NCI-H748 treated with DMSO at 0.1 percent for 48 hours (cell line): Measurements from ENCODE around the gene LMNA.
A peak's percentile ranks its signal among the peaks of the same experiment; 100 is the strongest.
"Not testable (repeated sequence)": the region's sequence is repeated elsewhere in the genome, so short reads cannot be mapped to it uniquely, and the experiment has no call there.

ENCODE experiments used
- DNase-seq: peaks from one replicate; lab custom pipeline; 2025; lab: John Stamatoyannopoulos, UW

LMNA gene

DNA sequence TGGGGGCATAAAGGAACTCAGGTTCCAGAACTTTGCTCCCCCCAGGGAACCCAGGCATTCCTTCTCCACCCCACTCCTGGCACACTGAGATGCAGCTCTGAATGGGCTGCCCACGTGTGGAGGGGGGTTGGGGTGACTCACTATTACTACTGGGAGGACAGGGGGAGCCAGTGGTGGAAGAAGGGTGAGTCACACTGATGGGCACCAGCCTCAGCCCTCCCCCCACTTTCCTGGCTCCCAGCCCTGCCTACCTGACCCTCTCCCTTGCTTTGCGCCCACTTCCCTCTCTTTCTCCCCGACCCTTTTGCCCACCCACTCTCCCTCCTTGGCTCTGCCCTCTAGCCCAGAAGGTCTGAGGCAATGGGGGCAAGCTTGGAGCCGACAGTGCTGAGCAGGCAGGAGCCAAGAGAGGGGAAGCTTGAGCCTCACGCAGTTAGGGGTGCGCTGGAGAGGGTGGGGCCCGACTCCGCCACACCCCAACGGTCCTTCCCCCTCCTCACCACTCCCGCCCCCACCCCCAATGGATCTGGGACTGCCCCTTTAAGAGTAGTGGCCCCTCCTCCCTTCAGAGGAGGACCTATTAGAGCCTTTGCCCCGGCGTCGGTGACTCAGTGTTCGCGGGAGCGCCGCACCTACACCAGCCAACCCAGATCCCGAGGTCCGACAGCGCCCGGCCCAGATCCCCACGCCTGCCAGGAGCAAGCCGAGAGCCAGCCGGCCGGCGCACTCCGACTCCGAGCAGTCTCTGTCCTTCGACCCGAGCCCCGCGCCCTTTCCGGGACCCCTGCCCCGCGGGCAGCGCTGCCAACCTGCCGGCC is at the start of gene LMNA:
Gene LMNA, plus strand, starts transcription at position 611 of the 818 bp plus-strand sequence. CDS start 208 bp downstream, outside the sequence.
- peak; percentile 48 for DNase-seq

DNA sequence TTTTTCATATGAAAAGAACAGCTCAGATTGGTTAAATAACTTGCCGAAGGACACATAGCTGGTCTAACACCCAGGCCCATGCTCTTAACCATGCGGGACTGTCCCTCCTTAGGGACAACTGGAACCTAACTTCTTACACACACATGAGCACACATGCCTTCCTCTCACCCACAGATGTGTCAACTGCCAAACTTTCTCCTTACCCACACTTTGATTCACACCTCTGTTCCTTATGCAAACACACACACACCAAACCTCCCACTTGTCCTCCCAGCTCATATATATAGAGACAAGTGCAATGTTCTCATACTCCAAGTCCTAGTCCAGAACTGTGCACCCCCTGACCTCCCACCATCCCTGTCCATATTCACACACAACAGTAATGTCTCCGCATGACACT is 49.3 kb upstream of the LMNA start:
- DNase-seq, result no peak

- no peak for DNase-seq
Observed at GRCh38 chr1:156065871-156066270, 48.6 kb upstream of the LMNA start.

DNA sequence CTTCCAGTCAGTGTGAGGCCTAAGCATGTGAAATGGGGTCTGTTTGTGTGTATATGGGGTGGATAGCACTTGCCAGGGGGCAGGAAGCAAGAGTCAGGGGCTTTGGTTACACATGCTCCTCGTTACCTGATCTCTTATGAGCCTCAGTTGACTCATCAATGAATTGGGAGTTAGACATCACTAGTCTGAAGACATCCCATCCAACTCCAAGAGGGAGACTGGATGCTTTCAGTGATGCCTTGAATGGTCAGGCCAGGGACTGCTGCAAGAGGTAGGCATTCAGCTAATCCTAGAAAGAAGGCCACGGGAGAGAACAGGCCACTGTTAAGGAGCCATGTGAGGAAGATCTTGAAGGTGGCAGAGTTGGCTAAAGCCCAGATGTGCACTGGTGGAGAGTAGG is 47.2 kb upstream of the LMNA start:
- DNase-seq, result no peak

DNA sequence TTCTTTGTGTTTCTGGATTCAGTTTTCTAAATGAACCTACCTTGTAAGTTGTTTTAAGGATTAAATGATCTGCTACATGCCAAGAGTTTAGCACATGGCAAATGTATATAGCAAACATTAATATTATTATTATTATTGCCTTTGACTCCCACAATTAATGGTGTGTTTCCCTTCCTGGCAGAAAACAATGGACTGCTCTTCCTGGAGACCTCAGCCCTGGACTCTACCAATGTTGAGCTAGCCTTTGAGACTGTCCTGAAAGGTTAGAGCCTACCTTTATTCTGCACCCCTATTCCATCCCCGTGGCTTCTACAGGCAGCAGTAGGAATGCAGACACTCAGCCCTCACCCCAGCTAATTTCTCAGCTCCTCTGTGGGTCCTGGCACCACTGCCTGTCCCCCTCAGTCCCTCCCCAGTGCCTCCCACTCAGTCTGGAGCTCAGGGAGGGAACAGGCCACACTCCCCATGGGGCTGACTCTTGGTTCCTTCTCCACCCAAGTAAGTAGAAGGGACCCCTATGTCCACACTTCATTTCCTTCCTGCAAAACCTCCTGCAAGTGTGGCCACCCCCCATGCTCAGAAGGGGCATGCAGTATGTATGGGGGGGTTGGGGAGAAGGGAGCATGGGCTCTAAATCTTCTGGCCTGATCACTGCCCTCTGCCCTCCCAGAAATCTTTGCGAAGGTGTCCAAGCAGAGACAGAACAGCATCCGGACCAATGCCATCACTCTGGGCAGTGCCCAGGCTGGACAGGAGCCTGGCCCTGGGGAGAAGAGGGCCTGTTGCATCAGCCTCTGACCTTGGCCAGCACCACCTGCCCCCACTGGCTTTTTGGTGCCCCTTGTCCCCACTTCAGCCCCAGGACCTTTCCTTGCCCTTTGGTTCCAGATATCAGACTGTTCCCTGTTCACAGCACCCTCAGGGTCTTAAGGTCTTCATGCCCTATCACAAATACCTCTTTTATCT is 44.7 kb upstream of the LMNA start:
- no peak for DNase-seq

DNA sequence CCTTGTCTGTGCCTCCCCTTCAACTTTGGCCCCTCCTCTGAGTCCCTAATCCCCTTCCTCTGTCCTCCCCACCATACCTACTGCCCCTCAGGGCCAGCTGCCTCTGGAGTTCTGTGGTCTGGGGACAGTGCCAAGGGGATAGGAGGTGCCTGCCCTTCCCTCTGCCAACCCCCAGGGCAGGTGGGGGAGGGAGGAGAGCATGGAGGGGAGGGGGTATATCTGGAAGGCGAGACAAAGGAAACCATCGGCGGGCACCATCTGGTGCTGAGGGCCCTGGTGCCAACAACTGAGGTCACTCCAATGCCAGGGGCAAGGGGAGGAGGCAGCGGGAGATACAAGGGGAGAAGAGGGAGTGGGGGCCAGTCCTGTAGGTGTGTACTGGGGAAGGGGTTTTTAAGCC is 44.0 kb upstream of the LMNA start:
- DNase-seq, result no peak

- not testable (repeated sequence) for DNase-seq
Observed at GRCh38 chr1:156071332-156071816, 43.1 kb upstream of the LMNA start.

DNA sequence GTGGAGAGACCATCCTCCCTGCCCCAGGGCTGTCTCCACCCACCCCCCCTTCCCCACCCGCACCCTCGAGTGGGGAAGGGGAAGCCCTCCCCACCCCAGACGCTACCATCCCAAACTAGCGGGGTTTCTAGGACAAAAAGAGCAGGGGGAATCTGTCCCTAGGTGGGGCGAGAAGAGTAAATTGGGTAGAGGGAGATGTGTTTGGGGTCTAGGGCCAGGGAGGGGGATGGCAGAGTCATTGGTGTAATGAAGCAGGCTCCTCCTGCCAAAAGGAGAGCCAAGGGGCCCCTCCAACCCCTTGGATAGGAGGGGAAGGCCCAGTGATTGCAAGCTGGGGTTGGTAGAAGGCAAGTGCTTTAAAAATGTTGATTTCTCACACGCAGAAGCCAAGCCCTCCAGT is 42.3 kb upstream of the LMNA start:
- DNase-seq, result no peak

DNA sequence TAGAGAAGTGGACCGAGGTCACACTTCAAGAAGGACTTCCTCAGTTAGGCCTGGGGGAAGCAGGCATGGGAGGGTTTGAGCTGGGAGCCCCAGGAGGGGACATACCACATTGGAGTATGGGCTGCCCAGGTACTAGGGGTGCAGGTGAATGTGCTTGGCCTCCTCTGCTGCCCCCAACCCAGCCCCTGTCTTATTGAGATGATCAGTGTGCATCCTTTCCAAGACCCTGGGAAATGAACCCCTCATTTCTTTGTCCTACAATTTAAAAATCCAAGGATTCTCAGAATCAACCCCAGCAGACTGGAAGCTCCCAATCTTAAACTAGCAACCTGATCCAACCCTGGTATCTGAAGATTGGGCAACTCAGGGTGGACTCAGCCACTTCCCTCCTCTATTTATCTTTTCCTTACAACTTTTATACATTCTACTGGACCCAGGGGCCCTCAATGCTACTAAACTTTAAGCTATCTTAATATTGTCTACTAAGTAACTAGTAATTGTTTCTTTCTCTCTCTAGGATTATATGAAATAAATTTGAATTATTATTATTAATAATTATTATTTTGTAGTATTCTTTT is 41.3 kb upstream of the LMNA start:
- no peak for DNase-seq

- no peak for DNase-seq
Observed at GRCh38 chr1:156073740-156074139, 40.8 kb upstream of the LMNA start.

DNA sequence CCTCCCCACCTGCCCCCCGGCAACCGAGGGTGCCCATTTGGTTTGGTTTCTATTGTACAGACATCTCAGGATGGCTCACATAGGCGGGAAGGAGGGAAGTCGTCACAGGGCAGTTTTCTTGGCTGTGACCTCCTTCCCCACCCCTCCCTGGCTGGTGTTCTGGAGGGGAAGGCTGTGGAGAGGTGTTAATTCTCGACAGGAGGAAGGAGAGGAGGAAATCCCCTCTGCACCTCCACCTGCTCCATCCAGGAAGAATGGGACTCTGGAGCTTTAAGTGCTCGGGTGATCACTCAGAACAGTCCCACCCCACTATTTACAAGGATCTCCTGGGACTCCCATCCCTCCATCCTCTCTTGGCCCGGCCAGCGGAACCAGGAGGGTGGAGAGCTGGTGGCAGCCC is 39.9 kb upstream of the LMNA start:
- no peak for DNase-seq

GRCh38 chr1:156075162-156075561 is 39.3 kb upstream of the LMNA start:
- DNase-seq, result no peak

- DNase-seq, result no peak
Observed at GRCh38 chr1:156075775-156076204, 38.7 kb upstream of the LMNA start.

DNA sequence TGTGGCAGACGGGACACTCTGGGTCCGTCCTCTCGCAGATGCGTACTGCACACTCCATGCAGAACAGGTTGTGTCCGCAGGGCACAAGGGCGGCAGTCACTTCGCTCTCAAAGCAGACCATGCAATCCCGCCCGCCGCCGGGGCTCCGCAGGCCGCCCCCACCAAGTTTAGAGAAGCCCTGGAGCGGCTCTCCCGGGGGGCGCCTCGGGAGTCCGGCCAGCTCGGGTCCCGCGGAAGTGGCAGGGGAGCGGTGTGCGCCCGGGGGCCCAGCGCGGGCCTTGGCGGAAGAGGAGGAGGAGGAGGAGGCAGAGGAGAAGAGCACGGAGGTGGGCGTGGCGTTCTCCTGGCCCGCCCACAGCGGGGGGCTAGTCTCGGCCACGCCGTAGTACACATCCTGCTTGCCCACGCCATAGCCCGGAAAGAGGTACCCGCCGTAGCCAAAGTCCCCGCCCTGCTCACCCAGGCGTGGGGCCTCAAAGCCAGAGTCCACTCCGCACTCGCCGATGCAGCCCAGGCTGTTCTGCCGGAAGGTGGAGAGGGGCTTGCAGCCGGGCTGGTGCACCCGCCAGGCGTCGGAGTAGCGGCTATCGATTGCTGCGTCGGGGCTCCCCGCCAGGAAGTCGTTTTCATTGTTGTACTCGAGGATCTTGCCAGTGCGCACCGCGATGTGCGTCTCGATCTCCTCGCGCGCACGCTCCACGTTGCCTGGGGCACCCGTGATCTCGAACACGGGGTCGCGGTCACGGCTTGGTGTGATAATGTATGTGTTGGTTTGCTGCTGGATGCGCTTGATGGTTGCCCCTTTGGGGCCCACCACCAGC is 37.7 kb upstream of the LMNA start:
- no peak for DNase-seq

DNA sequence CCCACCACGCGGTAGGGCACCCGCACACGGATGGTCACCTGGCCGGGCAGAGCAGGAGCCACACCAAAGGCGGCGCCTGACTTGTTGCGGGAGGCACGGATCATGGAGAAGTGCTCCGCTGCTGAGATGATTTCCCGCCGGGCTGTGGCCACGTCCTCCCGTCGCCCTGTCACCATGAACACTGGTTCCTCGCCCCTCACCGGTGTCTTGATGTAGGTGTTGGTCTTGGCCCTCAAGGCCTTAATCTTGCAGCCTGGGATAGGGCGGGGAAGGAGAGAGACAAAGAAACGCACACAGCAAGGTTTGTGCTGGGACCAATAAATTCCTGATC is 37.1 kb upstream of the LMNA start:
- no peak for DNase-seq

- no peak for DNase-seq
Observed at GRCh38 chr1:156078728-156079127, 35.8 kb upstream of the LMNA start.

- no peak for DNase-seq
Observed at GRCh38 chr1:156079762-156080161, 34.7 kb upstream of the LMNA start.

- no peak for DNase-seq
Observed at GRCh38 chr1:156080241-156080862, 34.2 kb upstream of the LMNA start.

- no peak for DNase-seq
Observed at GRCh38 chr1:156080863-156081179, 33.7 kb upstream of the LMNA start.

DNA sequence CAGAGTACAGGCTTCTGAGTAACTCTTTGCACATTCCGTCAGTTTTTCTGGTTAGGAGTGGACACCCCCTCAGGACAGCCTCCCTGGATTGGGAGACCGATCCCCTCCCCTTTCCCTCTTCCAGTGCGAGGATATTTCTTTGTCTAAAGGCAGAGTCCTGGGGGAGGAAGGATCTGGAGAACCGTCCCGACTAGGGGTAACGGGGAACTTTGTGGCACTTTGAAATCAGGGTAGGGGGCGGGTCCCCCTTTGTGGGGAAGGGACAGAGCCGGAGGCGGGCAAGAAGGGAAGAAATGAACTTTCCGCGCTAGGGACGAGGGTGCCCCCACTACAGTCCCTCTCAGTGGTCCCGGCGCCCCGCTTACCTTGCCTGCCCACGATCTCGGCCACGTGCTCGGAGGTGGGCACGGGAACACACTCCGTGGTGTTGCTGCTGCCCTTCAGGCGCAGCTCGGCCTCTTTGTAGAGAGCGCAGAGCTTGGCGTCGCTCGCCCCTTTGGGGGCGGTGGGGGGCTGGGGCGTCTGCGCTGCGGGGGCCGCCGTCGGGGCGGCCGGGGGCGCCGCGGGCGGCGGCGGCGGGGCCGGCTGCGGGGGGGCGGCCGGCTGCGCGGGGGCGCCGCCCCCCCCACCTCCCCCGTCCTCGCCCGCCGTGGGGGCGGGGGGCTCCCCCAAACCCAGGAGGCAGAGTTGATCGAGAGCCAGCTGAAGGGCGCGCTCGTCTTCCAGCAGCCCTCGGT is 33.2 kb upstream of the LMNA start:
- DNase-seq, result no peak

GRCh38 chr1:156081917-156082308 is 32.6 kb upstream of the LMNA start:
- DNase-seq, result peak; percentile 5
